ENCODE measurements around the gene ARHGEF2.

DNA sequence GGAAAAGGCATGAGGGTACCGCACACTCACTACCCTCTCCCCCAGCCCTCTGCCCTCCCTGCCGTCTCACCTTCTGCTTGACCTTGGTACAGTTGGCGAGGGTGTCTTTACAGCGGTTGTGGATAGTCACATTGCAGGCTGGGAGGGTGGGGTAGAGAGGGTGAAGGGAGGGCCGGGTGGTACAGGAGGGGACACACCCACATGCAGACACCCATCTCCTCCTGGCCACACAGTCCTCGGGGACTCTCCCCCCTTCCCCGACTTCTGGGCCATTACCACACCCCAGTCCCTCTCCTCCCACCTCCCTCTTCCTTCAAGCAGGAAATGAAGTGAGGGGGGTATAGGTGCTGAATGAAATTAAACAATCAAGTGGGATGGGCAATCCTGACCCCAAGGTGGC, 11.6 kb downstream of the ARHGEF2 start:
- TF ChIP-seq POLR2A (IDR thresholded peaks at IDR 0.05; ENCODE audit: borderline replicate concordance, extremely low read depth, insufficient read depth, insufficient read length) (no peak), EZH2 (IDR thresholded peaks at IDR 0.05) (no peak)
- TF ChIP-seq, protein P1, sequence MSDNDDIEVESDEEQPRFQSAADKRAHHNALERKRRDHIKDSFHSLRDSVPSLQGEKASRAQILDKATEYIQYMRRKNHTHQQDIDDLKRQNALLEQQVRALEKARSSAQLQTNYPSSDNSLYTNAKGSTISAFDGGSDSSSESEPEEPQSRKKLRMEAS (IDR thresholded peaks at IDR 0.05), result no peak
- TF ChIP-seq, protein P2, sequence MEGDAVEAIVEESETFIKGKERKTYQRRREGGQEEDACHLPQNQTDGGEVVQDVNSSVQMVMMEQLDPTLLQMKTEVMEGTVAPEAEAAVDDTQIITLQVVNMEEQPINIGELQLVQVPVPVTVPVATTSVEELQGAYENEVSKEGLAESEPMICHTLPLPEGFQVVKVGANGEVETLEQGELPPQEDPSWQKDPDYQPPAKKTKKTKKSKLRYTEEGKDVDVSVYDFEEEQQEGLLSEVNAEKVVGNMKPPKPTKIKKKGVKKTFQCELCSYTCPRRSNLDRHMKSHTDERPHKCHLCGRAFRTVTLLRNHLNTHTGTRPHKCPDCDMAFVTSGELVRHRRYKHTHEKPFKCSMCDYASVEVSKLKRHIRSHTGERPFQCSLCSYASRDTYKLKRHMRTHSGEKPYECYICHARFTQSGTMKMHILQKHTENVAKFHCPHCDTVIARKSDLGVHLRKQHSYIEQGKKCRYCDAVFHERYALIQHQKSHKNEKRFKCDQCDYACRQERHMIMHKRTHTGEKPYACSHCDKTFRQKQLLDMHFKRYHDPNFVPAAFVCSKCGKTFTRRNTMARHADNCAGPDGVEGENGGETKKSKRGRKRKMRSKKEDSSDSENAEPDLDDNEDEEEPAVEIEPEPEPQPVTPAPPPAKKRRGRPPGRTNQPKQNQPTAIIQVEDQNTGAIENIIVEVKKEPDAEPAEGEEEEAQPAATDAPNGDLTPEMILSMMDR (IDR thresholded peaks at IDR 0.05 in 2 of 3, conservative IDR thresholded peaks at IDR 0.05 in 1 of 3; ENCODE audit: borderline replicate concordance in 1 of 3, insufficient read depth in 1 of 3, low read depth in 2 of 3, low read length in 2 of 3), result no peak
